ENCODE results near the gene MYO9B.
"Not testable (repeated sequence)": the region's sequence is repeated elsewhere in the genome, so short reads cannot be mapped to it uniquely, and the experiment has no call there.

The MYO9B gene

DNA sequence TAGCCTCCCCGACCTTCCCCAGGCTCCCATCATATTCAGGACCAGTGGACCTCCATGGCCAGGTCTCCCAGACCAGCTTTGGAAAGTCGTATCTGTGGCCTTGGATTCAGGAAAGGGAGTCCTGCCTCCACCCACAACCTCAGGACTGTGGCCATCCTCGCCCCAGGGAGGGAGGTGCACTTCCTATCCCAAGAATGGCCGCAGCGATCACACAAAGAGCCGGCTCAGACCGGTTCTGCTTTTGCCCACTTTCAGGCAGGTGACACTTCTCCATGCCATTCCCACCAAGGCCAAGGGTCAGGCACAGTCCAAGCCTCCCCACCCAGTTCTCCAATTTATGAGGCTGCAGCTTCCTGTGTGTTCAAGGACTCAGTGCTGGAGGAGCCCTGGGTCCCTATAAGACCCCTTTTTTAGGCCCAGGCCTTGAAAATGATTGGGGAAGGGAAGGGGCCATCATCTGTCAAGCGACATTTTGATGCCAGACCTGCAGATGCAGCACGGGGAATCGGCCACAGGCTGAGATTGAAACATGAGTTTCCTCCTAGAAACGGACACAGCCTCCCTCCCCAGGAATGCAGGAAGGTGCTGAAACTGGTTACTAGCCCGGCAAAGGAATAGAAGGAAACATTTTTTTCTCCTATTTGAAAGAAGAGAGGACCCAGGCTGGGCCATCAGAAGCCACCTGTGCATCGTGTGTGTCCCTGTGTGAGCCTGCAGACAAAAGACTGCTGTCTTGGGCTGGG lies 74.0 kb downstream of the MYO9B start:
- DNase-seq = no peak

DNA sequence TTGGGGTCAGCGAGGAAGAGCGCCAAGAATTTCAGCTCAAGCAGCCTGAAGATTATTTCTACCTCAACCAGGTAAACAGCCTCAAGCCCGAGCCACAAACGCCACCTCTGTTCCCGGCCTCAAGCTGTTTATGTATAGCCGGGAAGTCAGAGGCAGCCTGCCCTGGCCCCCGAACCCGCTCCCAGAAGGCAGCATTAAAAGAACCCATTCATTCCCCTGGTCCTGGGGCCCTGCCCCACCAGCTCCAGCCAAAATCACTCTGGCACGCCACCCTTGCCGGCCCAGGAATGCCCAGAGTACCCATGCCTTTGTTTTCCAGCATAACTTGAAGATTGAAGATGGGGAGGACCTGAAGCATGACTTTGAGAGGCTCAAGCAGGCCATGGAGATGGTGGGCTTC lies 78.4 kb downstream of the MYO9B start:
- no peak for DNase-seq

- DNase-seq = no peak
Measured at GRCh38 chr19:17155251-17155650, 79.7 kb downstream of the MYO9B start.

DNA sequence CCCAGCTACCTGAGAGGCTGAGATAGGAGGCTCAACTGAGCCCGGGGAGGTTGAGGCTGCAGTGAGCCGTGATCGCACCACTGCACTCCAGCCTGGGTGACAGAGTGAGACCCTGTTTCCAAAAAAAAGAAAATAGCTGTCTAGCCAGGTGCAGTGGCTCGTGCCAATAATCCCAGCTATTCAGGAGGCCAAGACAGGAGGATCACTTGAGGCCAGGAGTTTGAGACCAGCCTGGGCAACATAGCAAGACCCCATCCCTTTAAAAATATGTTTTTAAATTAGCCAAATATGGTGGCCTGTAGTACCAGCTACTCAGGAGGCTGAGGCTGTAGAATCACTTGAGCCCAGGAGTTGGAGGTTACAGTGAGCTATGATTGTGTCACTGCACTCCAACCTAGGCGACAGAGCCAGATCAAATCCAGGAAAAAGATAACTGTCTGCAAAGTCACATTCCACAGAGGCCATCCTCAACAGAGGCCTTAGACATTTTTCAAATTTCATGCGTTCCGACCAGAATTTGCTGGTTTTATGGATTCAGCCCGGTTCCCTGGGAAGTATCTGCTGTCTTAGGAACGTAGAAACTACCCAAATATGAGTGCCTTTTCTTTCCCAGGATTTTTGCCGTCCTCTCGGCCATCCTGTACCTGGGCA lies 80.8 kb downstream of the MYO9B start:
- DNase-seq = no peak

DNA sequence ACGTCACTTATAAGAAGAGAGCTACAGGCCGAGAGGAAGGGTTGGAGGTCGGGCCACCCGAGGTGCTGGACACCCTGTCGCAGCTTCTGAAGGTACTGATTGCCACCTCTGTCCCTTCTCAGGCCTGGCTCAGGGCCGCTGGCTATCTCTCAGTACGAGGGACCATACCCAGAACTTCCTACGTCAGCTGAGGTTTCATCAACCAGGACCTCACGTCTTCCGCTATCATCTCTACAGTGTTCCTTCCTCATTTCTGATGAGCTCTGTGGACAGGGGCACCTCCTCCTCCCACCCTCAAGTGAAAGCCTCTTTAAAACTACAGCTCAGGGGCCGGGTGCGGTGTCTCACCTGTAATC lies 81.3 kb downstream of the MYO9B start:
- DNase-seq = no peak

DNA sequence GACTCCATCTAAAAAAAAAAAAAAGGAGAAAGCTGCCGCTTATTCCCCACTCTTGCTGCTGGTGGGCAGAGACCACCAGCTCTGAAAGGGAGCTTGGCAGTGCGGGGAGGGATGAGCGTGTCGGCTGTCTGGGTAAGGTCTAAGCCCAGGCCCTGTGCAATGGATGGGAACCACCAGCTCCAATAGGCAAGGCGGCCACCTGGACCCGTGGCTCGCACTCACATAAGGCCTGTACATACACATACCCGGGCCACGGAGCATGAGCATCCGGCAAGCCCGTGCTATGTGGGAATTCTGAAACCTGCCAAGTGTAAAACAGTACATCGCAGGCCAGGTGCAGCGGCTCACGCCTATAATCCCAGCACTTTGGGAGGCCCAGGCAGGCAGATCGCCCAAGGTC lies 83.0 kb downstream of the MYO9B start:
- DNase-seq = no peak

DNA sequence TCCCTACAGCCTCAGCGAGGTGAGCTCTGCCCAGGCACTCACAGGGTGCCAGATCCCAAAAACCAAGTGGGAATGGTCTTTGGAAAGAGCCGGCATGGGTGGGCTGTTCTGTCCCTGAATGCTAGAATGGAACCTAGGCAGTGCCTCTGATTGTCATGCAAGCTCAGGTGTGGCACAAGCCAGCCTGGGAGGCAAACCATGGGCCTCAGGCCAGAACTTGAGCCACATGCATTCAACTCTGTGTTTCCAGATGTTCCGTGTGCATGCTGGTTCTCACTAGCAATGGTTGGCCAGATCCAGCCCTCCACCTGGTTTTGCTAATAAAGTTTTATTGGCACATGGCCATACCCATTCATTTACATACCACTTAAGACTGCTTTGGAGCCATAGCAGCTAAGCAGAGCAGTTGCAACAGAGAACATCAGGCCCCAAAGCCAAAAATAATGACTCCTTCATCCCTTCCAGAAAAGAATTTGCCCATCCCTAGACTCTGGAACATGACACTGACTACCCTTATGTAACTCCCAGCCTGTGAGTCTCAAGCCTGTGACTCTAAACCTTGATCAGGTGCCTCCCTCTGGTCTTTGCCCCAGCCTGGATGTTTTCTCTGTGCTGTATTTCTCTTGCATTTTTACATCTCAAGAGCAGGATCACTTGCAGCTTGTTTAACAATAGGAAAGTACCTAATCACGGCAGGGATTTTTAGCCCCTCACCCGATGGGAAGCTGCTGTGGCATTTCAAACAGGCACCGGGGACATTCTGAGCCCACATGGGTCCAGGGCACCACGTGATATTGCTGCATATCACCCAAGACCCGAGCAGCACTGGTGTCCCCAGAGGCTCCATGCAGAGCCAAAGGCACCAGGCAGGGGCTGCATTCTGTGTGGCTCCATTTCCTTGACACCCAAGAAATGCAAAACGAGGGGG lies 84.2 kb downstream of the MYO9B start:
- no peak for DNase-seq

- no peak for DNase-seq
Measured at GRCh38 chr19:17160908-17161307, 85.3 kb downstream of the MYO9B start.

GRCh38 chr19:17162131-17162530 lies 86.6 kb downstream of the MYO9B start:
- DNase-seq = not testable (repeated sequence)

GRCh38 chr19:17162580-17162979 lies 87.0 kb downstream of the MYO9B start:
- DNase-seq = no peak

- no peak for DNase-seq
Measured at GRCh38 chr19:17163652-17164051, 88.1 kb downstream of the MYO9B start.

DNA sequence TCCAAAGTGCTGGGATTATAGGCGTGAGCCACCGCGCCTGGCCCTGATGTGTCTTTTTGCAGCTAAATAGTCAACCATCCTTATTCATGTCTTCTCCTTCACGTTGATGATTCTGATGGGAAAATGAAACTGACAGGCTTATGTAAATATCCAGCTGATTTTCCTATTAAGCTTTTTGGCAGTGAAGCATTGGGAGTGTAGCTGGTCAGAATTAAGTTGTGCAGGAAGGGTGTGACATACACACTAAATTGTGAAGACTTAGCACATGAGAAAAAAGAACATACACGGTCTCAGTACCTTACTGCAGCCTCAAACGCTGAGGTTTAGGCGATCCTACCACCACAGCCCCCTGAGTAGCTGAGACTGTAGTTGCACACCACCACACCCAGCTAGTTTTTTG lies 89.1 kb downstream of the MYO9B start:
- DNase-seq = no peak

DNA sequence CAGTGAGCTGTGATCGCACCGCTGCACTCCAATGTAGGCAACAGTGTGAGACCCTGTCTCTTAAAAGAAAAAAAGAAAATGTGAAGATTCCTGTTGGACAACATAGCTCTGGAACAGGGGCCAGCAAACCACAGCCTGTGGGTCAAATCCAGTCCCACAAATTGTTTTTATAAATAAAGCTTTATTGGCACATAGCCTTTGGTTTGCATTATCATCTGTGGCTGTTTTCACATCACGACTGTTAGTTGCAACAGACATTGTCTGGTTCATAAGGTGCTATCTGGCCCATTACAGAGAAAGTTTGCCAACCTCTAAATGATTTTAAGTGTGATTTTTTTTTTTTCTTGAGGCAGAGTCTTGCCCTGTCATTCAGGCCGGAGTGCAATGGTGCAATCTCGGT lies 90.1 kb downstream of the MYO9B start:
- DNase-seq = no peak

- no peak for DNase-seq
Measured at GRCh38 chr19:17170538-17171297, 95.1 kb downstream of the MYO9B start.

- no peak for DNase-seq
Measured at GRCh38 chr19:17171874-17172273, 96.3 kb downstream of the MYO9B start.

GRCh38 chr19:17172624-17173345 lies 97.2 kb downstream of the MYO9B start:
- no peak for DNase-seq

DNA sequence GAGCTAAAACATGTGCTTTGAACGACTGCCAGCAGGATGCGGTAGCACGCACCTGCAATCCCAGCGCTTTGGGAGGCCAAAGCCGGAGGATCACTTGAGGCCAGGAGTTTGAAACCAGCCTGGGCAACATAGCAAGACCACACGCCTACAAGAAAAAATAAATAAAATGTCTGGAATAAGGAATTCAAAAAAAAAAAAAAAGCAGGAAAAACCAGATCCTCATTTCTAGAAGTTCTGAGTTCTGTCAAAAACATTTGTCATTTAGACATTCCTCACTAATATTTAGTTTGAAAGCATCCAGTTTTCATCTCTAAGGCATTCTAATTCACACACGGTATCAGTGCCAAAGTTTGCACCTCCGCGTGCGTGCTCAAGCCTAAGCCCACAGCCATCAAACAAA lies 102.7 kb downstream of the MYO9B start:
- DNase-seq = no peak

- DNase-seq = no peak
Measured at GRCh38 chr19:17180997-17181702, 105.6 kb downstream of the MYO9B start.

- no peak for DNase-seq
Measured at GRCh38 chr19:17183271-17183761, 107.7 kb downstream of the MYO9B start.

DNA sequence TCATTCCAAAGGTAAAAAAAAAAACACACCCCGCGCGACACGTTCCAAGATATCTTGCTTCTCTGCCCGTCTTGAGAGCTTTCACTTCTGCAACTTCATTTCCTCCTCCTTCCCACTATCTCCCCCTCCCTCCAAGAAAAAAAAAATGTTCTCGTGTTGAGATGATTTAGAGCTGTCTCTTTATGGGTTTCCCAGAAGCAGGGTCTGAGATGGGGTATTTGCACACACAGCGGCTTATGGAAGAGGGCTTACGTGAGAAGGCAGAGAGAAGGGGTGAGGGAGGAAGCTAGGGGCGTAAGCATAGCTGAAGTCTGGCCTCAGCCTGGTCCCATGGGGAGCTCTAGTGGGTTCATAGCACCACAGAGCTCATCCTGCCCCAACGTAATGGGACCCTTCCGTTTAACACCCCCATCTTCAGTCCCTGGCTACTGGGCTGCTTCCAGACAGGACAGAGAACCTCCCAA lies 108.3 kb downstream of the MYO9B start:
- DNase-seq = no peak

GRCh38 chr19:17184371-17184841 lies 108.8 kb downstream of the MYO9B start:
- DNase-seq = no peak
